ENCODE data around the gene HELB. TPM values are rescaled to one million over a fixed set of nuclear protein-coding genes. Genes with fewer than 3 reads are reported as not detected.

HELB gene
- total RNA-seq, 1 experiment from 2014 or later: 2.1 TPM

DNA sequence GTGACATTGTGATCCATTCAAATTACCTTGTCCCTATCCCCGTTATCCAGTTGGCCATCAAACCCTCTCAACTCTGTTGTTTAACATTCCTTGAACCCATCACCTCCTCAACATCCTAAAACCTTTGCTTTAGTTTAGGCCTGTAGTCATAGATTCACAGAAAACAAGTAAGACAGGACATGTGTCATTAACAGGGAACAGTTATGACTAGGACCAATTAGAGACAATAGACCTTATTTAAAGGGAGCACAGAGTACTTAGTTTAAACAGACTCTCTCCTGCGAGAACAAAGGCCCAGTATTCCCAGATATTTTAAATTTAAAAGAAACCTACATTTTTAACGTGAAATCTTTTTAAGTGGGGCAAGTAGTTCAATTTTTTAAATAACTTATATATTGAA lies 20.0 kb upstream of the HELB start:
- Histone ChIP-seq H3K36me3 (ENCODE audit: low read depth, low read length) (no peaks in the 10 kb centered on the region), H3K4me1 (ENCODE audit: insufficient read depth, low read length) (no peaks in the 10 kb centered on the region), H3F3A (ENCODE audit: low read length, unreplicated experiment) (no peaks in the 10 kb centered on the region), H3K27ac (ENCODE audit: low read length) (no peak overlapping the region), H3K9me2 (replicated peaks; ENCODE audit: low read length) (no peaks in the 10 kb centered on the region), H4K20me1 (ENCODE audit: low read length) (no peaks in the 10 kb centered on the region), H3K9ac (ENCODE audit: low read length) (no peak overlapping the region), H3K79me2 (ENCODE audit: low read length) (no peaks in the 10 kb centered on the region), H3K9me3 (ENCODE audit: low read length) (no peaks in the 10 kb centered on the region), H3K4me2 (ENCODE audit: low read length) (no peak overlapping the region), H2AFZ (ENCODE audit: low read length) (no peak overlapping the region), H3K27me3 (ENCODE audit: low read length) (peaks cover 9% of the 10 kb centered on the region), H3K4me3 (ENCODE audit: low read length) (no peak overlapping the region)
- intact Hi-C loops (cut with micrococcal nuclease): no loop called here
- ATAC-seq (no peak), DNase-seq (no peak)
- TF ChIP-seq, protein P1, sequence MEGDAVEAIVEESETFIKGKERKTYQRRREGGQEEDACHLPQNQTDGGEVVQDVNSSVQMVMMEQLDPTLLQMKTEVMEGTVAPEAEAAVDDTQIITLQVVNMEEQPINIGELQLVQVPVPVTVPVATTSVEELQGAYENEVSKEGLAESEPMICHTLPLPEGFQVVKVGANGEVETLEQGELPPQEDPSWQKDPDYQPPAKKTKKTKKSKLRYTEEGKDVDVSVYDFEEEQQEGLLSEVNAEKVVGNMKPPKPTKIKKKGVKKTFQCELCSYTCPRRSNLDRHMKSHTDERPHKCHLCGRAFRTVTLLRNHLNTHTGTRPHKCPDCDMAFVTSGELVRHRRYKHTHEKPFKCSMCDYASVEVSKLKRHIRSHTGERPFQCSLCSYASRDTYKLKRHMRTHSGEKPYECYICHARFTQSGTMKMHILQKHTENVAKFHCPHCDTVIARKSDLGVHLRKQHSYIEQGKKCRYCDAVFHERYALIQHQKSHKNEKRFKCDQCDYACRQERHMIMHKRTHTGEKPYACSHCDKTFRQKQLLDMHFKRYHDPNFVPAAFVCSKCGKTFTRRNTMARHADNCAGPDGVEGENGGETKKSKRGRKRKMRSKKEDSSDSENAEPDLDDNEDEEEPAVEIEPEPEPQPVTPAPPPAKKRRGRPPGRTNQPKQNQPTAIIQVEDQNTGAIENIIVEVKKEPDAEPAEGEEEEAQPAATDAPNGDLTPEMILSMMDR (conservative IDR thresholded peaks at IDR 0.05; ENCODE audit: low read depth, low read length): no peak
- no peak for TF ChIP-seq EZH2phosphoT487 (IDR thresholded peaks at IDR 0.05; ENCODE audit: borderline replicate concordance, low read length)
- TF ChIP-seq EZH2 (IDR thresholded peaks at IDR 0.05; ENCODE audit: low read length, unreplicated experiment): no peak
- no TSS peak for BruUV-seq (replicated peaks)
- ChIA-PET POLR2A (ENCODE audit: unreplicated experiment) (no interaction called here), CTCF (no interaction called here)

DNA sequence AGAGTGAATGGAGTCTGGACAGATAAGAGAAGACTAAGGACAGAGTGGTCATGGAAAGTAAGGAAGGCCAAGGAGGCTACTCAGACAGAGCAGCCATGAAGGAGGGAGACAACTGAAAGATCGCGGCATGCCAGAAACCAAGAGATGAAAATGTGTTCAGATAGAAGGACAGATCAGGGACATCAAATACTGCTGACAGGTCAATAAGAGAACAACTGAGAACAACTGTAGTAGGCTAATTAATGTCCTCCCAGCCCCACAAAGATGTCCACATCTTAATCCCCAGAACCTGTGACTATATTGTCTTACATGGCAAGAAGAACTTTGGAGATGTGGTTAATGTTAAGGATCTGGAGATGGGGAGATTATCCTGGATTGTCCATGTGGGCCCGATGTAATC lies 15.0 kb upstream of the HELB start:
- H3K36me3 ChIP-seq (ENCODE audit: low read depth, low read length): no peaks in the 10 kb centered on the region
- H3F3A ChIP-seq (ENCODE audit: low read length, unreplicated experiment): no peaks in the 10 kb centered on the region
- intact Hi-C loops (cut with micrococcal nuclease): no loop called here
- no peaks in the 10 kb centered on the region for H4K20me1 ChIP-seq (ENCODE audit: low read length)
- POLR2A ChIA-PET (ENCODE audit: unreplicated experiment): no interaction called here
- no peak overlapping the region for H3K27ac ChIP-seq (ENCODE audit: low read length)
- TF ChIP-seq, protein P1 (conservative IDR thresholded peaks at IDR 0.05; ENCODE audit: low read depth, low read length): no peak
- no peak for TF ChIP-seq EZH2phosphoT487 (IDR thresholded peaks at IDR 0.05; ENCODE audit: borderline replicate concordance, low read length)
- no peak for TF ChIP-seq EZH2 (IDR thresholded peaks at IDR 0.05; ENCODE audit: low read length, unreplicated experiment)
- BruUV-seq (replicated peaks): no TSS peak
- H3K4me1 ChIP-seq (ENCODE audit: insufficient read depth, low read length): no peaks in the 10 kb centered on the region
- H3K79me2 ChIP-seq (ENCODE audit: low read length): no peaks in the 10 kb centered on the region
- H3K9me3 ChIP-seq (ENCODE audit: low read length): no peaks in the 10 kb centered on the region
- H2AFZ ChIP-seq (ENCODE audit: low read length): no peak overlapping the region
- peaks cover 18% of the 10 kb centered on the region for H3K27me3 ChIP-seq (ENCODE audit: low read length)
- ATAC-seq (no peak), DNase-seq (no peak)
- no peak overlapping the region for H3K4me3 ChIP-seq (ENCODE audit: low read length)
- H3K9ac ChIP-seq (ENCODE audit: low read length): no peak overlapping the region
- CTCF ChIA-PET: no interaction called here
- H3K4me2 ChIP-seq (ENCODE audit: low read length): no peak overlapping the region
- no peaks in the 10 kb centered on the region for H3K9me2 ChIP-seq (replicated peaks; ENCODE audit: low read length)

DNA sequence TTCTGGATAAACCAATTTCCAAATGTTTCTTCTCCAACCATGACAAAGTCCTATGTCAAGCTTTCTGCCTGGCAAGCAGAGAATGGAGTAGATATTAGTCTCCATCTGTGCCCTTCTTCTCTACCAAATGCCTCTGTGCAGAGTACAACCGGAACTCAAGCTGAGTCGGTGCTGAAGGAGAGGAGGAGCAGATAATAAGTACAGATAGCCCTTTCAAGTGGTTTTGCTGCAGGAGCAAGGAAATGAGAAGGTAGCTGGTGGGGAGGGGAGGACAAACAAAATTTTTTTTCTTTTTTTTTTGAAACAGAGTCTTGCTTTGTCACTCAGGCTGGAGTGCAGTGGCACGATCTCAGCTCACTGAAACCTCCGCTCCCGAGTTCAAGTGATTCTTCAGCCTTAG lies 14.2 kb upstream of the HELB start:
- BruUV-seq (replicated peaks): no TSS peak
- no peak overlapping the region for H3K4me3 ChIP-seq (ENCODE audit: low read length)
- DNase-seq: no peak

More for the DNA sequence above, 14.2 kb upstream of the HELB start:
- Histone ChIP-seq H4K20me1 (ENCODE audit: low read length) (no peaks in the 10 kb centered on the region), H3K4me2 (ENCODE audit: low read length) (no peak overlapping the region), H3F3A (ENCODE audit: low read length, unreplicated experiment) (no peaks in the 10 kb centered on the region), H3K9me2 (replicated peaks; ENCODE audit: low read length) (no peaks in the 10 kb centered on the region), H2AFZ (ENCODE audit: low read length) (no peak overlapping the region), H3K4me1 (ENCODE audit: insufficient read depth, low read length) (no peaks in the 10 kb centered on the region), H3K9ac (ENCODE audit: low read length) (no peak overlapping the region), H3K27me3 (ENCODE audit: low read length) (peaks cover 17% of the 10 kb centered on the region), H3K27ac (ENCODE audit: low read length) (no peak overlapping the region), H3K36me3 (ENCODE audit: low read depth, low read length) (no peaks in the 10 kb centered on the region), H3K9me3 (ENCODE audit: low read length) (no peaks in the 10 kb centered on the region), H3K79me2 (ENCODE audit: low read length) (no peaks in the 10 kb centered on the region)
- TF ChIP-seq, protein P1 (conservative IDR thresholded peaks at IDR 0.05; ENCODE audit: low read depth, low read length): no peak
- TF ChIP-seq EZH2 (IDR thresholded peaks at IDR 0.05; ENCODE audit: low read length, unreplicated experiment) (no peak), EZH2phosphoT487 (IDR thresholded peaks at IDR 0.05; ENCODE audit: borderline replicate concordance, low read length) (no peak)
- no peak for ATAC-seq
- intact Hi-C loops (cut with micrococcal nuclease): no loop called here
- ChIA-PET CTCF (no interaction called here), POLR2A (ENCODE audit: unreplicated experiment) (no interaction called here)

All from PC-3 (cell line).